Activated T-cell treated with anti-CD3 and anti-CD28 coated beads for 48 hours (primary cell): ENCODE measurements around the gene PREX1.

Experiments used
- DNase-seq: peaks from one replicate; pipeline ENCODE4 v3.0.0-alpha.2; 2020; ENCODE audit warnings: low read depth

Gene PREX1

GRCh38 chr20:48680650-48681049 is 147.1 kb downstream of the PREX1 start:
- DNase-seq: no peak

- DNase-seq: no peak
These were observed 148.2 kb downstream of the PREX1 start for GRCh38 chr20:48679599-48679998.

- DNase-seq: no peak
These were observed 148.8 kb downstream of the PREX1 start for GRCh38 chr20:48679011-48679410.

GRCh38 chr20:48678421-48678820 is 149.4 kb downstream of the PREX1 start:
- DNase-seq: no peak

- DNase-seq: no peak
These were observed 150.9 kb downstream of the PREX1 start for GRCh38 chr20:48676795-48677460.

- DNase-seq: no peak
These were observed 151.7 kb downstream of the PREX1 start for GRCh38 chr20:48676125-48676524.

GRCh38 chr20:48674461-48674860 is 153.3 kb downstream of the PREX1 start:
- no peak for DNase-seq

GRCh38 chr20:48673507-48673906 is 154.3 kb downstream of the PREX1 start:
- DNase-seq: no peak

GRCh38 chr20:48672324-48672723 is 155.5 kb downstream of the PREX1 start:
- no peak for DNase-seq

- DNase-seq: no peak
These were observed 156.7 kb downstream of the PREX1 start for GRCh38 chr20:48671141-48671540.

- no peak for DNase-seq
These were observed 157.7 kb downstream of the PREX1 start for GRCh38 chr20:48669946-48670605.

- no peak for DNase-seq
These were observed 159.3 kb downstream of the PREX1 start for GRCh38 chr20:48668451-48668946.

GRCh38 chr20:48667889-48668413 is 159.8 kb downstream of the PREX1 start:
- DNase-seq: no peak

GRCh38 chr20:48667481-48667880 is 160.3 kb downstream of the PREX1 start:
- no peak for DNase-seq

GRCh38 chr20:48665785-48666184 is 162.0 kb downstream of the PREX1 start:
- no peak for DNase-seq

GRCh38 chr20:48662711-48663110 is 165.1 kb downstream of the PREX1 start:
- DNase-seq: no peak

GRCh38 chr20:48661575-48662455 is 166.0 kb downstream of the PREX1 start:
- DNase-seq: no peak

GRCh38 chr20:48660788-48661187 is 167.0 kb downstream of the PREX1 start:
- no peak for DNase-seq

GRCh38 chr20:48659858-48660257 is 167.9 kb downstream of the PREX1 start:
- no peak for DNase-seq

GRCh38 chr20:48658505-48658904 is 169.3 kb downstream of the PREX1 start:
- DNase-seq: no peak

GRCh38 chr20:48658198-48658476 is 169.7 kb downstream of the PREX1 start:
- no peak for DNase-seq

- peak; percentile 39 for DNase-seq
These were observed 170.2 kb downstream of the PREX1 start for GRCh38 chr20:48657426-48658197.
